Measurements from ENCODE around the gene ELOVL6. TPM values are rescaled to one million over a fixed set of nuclear protein-coding genes. Genes with fewer than 3 reads are reported as not detected.
A peak's percentile ranks its signal among the peaks of the same experiment; 100 is the strongest.
"Not testable (repeated sequence)": the region's sequence is repeated elsewhere in the genome, so short reads cannot be mapped to it uniquely, and the experiment has no call there.

ELOVL6 gene
- total RNA-seq, 1 donor from 2014 or later: 8.9 TPM

- no peak for DNase-seq (ENCODE audit: extremely low read depth, low read depth, low spot score)
These were observed 1.4 kb downstream of the ELOVL6 start for GRCh38 chr4:110196871-110197528.

- no peak for DNase-seq (ENCODE audit: extremely low read depth, low read depth, low spot score)
These were observed 2.1 kb downstream of the ELOVL6 start for GRCh38 chr4:110196206-110196870.

- no peak for DNase-seq (ENCODE audit: extremely low read depth, low read depth, low spot score)
These were observed 2.7 kb downstream of the ELOVL6 start for GRCh38 chr4:110195561-110196205.

GRCh38 chr4:110193822-110194761, 4.3 kb downstream of the ELOVL6 start:
- DNase-seq (ENCODE audit: extremely low read depth, low read depth, low spot score): peak; percentile 75

GRCh38 chr4:110193287-110193686, 5.1 kb downstream of the ELOVL6 start:
- DNase-seq (ENCODE audit: extremely low read depth, low read depth, low spot score): not testable (repeated sequence)

- no peak for DNase-seq (ENCODE audit: extremely low read depth, low read depth, low spot score)
These were observed 8.2 kb downstream of the ELOVL6 start for GRCh38 chr4:110190249-110190648.

- no peak for DNase-seq (ENCODE audit: extremely low read depth, low read depth, low spot score)
These were observed 10.3 kb downstream of the ELOVL6 start for GRCh38 chr4:110188113-110188512.

GRCh38 chr4:110184791-110185155, 13.6 kb downstream of the ELOVL6 start:
- no peak for DNase-seq (ENCODE audit: extremely low read depth, low read depth, low spot score)

- DNase-seq (ENCODE audit: extremely low read depth, low read depth, low spot score): no peak
These were observed 14.2 kb downstream of the ELOVL6 start for GRCh38 chr4:110184140-110184790.

- DNase-seq (ENCODE audit: extremely low read depth, low read depth, low spot score): no peak
These were observed 14.8 kb downstream of the ELOVL6 start for GRCh38 chr4:110183643-110184042.

- no peak for DNase-seq (ENCODE audit: extremely low read depth, low read depth, low spot score)
These were observed 15.4 kb downstream of the ELOVL6 start for GRCh38 chr4:110183058-110183457.

- no peak for DNase-seq (ENCODE audit: extremely low read depth, low read depth, low spot score)
These were observed 16.5 kb downstream of the ELOVL6 start for GRCh38 chr4:110181890-110182289.

GRCh38 chr4:110175634-110176033, 22.8 kb downstream of the ELOVL6 start:
- no peak for DNase-seq (ENCODE audit: extremely low read depth, low read depth, low spot score)

GRCh38 chr4:110172972-110173371, 25.4 kb downstream of the ELOVL6 start:
- no peak for DNase-seq (ENCODE audit: extremely low read depth, low read depth, low spot score)

GRCh38 chr4:110171971-110172370, 26.4 kb downstream of the ELOVL6 start:
- no peak for DNase-seq (ENCODE audit: extremely low read depth, low read depth, low spot score)

- no peak for DNase-seq (ENCODE audit: extremely low read depth, low read depth, low spot score)
These were observed 27.6 kb downstream of the ELOVL6 start for GRCh38 chr4:110170861-110171260.

GRCh38 chr4:110165382-110166286, 32.8 kb downstream of the ELOVL6 start:
- peak; percentile 14 for DNase-seq (ENCODE audit: extremely low read depth, low read depth, low spot score)

GRCh38 chr4:110164856-110165255, 33.6 kb downstream of the ELOVL6 start:
- DNase-seq (ENCODE audit: extremely low read depth, low read depth, low spot score): no peak

GRCh38 chr4:110164251-110164650, 34.2 kb downstream of the ELOVL6 start:
- no peak for DNase-seq (ENCODE audit: extremely low read depth, low read depth, low spot score)
